Esophagus (tissue), 2 donors: Measurements from ENCODE around the gene SORCS2. TPM values are rescaled to one million over a fixed set of nuclear protein-coding genes. Genes with fewer than 3 reads are reported as not detected.

ENCODE experiments used
- H3K27ac ChIP-seq, 2 donors: one replicate each; pipeline ENCODE4 v1.5.1; 2013; ENCODE audit warnings: low read depth in 2 of 2, mild to moderate bottlenecking in 2 of 2, inconsistent platforms in 1 of 2, low read length in 1 of 2, moderate library complexity in 1 of 2
- H3K27me3 ChIP-seq, 2 donors: one replicate each; pipeline ENCODE4 v1.6.1; 2013; ENCODE audit warnings: low read length in 2 of 2, control low read depth in 1 of 2, mild to moderate bottlenecking in 1 of 2; ENCODE audit not compliant: insufficient read depth in 2 of 2, control insufficient read depth in 1 of 2
- H3K36me3 ChIP-seq, 2 donors: one replicate each; pipeline ENCODE4 v1.6.1; 2013; ENCODE audit warnings: low read length in 1 of 2; ENCODE audit not compliant: control insufficient read depth in 2 of 2, insufficient read depth in 2 of 2
- H3K4me1 ChIP-seq, 2 donors: one replicate each; pipeline ENCODE4 v1.6.1; 2013; ENCODE audit warnings: low read length in 1 of 2; ENCODE audit not compliant: control insufficient read depth in 2 of 2, insufficient read depth in 2 of 2
- H3K4me3 ChIP-seq, 2 donors: one replicate each; pipeline ENCODE4 v1.5.1; 2013; ENCODE audit warnings: low read length in 2 of 2, mild to moderate bottlenecking in 2 of 2, low read depth in 1 of 2, moderate library complexity in 1 of 2
- H3K9me3 ChIP-seq, 2 donors: one replicate each; pipeline ENCODE4 v1.6.1; 2013; ENCODE audit warnings: mild to moderate bottlenecking in 2 of 2, low read depth in 1 of 2, low read length in 1 of 2, moderate library complexity in 1 of 2; ENCODE audit not compliant: control insufficient read depth in 2 of 2, insufficient read depth in 1 of 2
- WGBS, 2 donors: extraction: QIAGEN DNeasy Blood & Tissue Kit; methylation state at CpG; one replicate each; pipeline ENCODE4 v1.1.7; 2013; 5-methylcytosine and 5-hydroxymethylcytosine counted together
- polyA plus RNA-seq, 2 donors: library from polyadenylated mRNA; stranded (reverse); fragments of 200-250 nt; gene quantifications; one replicate each; pipeline ENCODE4 v1.2.3, GENCODE V29; 2013
- donor health status: healthy with polysubstance abuse.
- donor health status: Bipolar disorder and iron deficiency.

The SORCS2 gene
- polyA plus RNA-seq, 2 donors = 1.1 to 1.2 TPM

- no peak overlapping the region for H3K27ac ChIP-seq
- no peaks in the 10 kb centered on the region for H3K4me1 ChIP-seq
- peaks cover 0 to 4% of the 10 kb centered on the region in 2 donors for H3K9me3 ChIP-seq
- WGBS, 2 donors = 83 to 85% methylated on average over 16 of the region's 16 CpGs
- no peak overlapping the region for H3K4me3 ChIP-seq
- no peaks in the 10 kb centered on the region for H3K36me3 ChIP-seq
- peaks cover 0 to 6% of the 10 kb centered on the region in 2 donors for H3K27me3 ChIP-seq
Measured at GRCh38 chr4:7244331-7244665, 52.0 kb downstream of the SORCS2 start.

- no peak overlapping the region for H3K4me3 ChIP-seq
- no peaks in the 10 kb centered on the region for H3K4me1 ChIP-seq
- no peaks in the 10 kb centered on the region for H3K36me3 ChIP-seq
- no peak overlapping the region for H3K27ac ChIP-seq
- H3K9me3 ChIP-seq = peaks cover 0 to 4% of the 10 kb centered on the region in 2 donors
- H3K27me3 ChIP-seq = peaks cover 0 to 6% of the 10 kb centered on the region in 2 donors
- WGBS, 2 donors = 85 to 89% methylated on average over 12 of the region's 12 CpGs
Measured at GRCh38 chr4:7244751-7245320, 52.5 kb downstream of the SORCS2 start.

- WGBS, 2 donors = 70 to 76% methylated on average over 15 of the region's 15 CpGs
- peaks cover 0 to 4% of the 10 kb centered on the region in 2 donors for H3K9me3 ChIP-seq
Measured at GRCh38 chr4:7247521-7247920, 55.2 kb downstream of the SORCS2 start.

GRCh38 chr4:7247946-7248345 lies 55.6 kb downstream of the SORCS2 start:
- no peaks in the 10 kb centered on the region for H3K36me3 ChIP-seq
- no peak overlapping the region for H3K27ac ChIP-seq
- peaks cover 0 to 4% of the 10 kb centered on the region in 2 donors for H3K9me3 ChIP-seq
- no peak overlapping the region for H3K4me3 ChIP-seq
- peaks cover 0 to 3% of the 10 kb centered on the region in 2 donors for H3K27me3 ChIP-seq
- H3K4me1 ChIP-seq = no peaks in the 10 kb centered on the region
- WGBS, 2 donors = 80 to 88% methylated on average over 12 of the region's 12 CpGs

More at GRCh38 chr4:7247521-7247920, 55.2 kb downstream of the SORCS2 start:
- Histone ChIP-seq H3K27ac (no peak overlapping the region), H3K4me1 (no peaks in the 10 kb centered on the region), H3K4me3 (no peak overlapping the region), H3K27me3 (peaks cover 0 to 6% of the 10 kb centered on the region in 2 donors), H3K36me3 (no peaks in the 10 kb centered on the region)

- no peaks in the 10 kb centered on the region for H3K4me1 ChIP-seq
- H3K27ac ChIP-seq = no peak overlapping the region
- WGBS, 2 donors = 97 to 100% methylated on average over 1 of the region's 1 CpG
- H3K36me3 ChIP-seq = no peaks in the 10 kb centered on the region
- H3K9me3 ChIP-seq = peaks cover 0 to 4% of the 10 kb centered on the region in 2 donors
- H3K4me3 ChIP-seq = no peak overlapping the region
- peaks cover 0 to 3% of the 10 kb centered on the region in 2 donors for H3K27me3 ChIP-seq
Measured at GRCh38 chr4:7248857-7249256, 56.5 kb downstream of the SORCS2 start.

GRCh38 chr4:7251321-7251720 lies 59.0 kb downstream of the SORCS2 start:
- Histone ChIP-seq H3K36me3 (no peaks in the 10 kb centered on the region), H3K4me3 (no peak overlapping the region), H3K27me3 (peaks cover 0 to 3% of the 10 kb centered on the region in 2 donors), H3K27ac (no peak overlapping the region), H3K4me1 (no peaks in the 10 kb centered on the region), H3K9me3 (peaks cover 0 to 4% of the 10 kb centered on the region in 2 donors)
- 71 to 81% methylated on average over 5 of the region's 5 CpGs for WGBS, 2 donors

GRCh38 chr4:7252051-7252450 lies 59.7 kb downstream of the SORCS2 start:
- H3K4me1 ChIP-seq = no peaks in the 10 kb centered on the region
- WGBS, 2 donors = 59 to 65% methylated on average over 7 of the region's 7 CpGs
- H3K27me3 ChIP-seq = peaks cover 0 to 3% of the 10 kb centered on the region in 2 donors
- H3K4me3 ChIP-seq = no peak overlapping the region
- peaks cover 0 to 4% of the 10 kb centered on the region in 2 donors for H3K9me3 ChIP-seq
- no peak overlapping the region for H3K27ac ChIP-seq
- no peaks in the 10 kb centered on the region for H3K36me3 ChIP-seq

GRCh38 chr4:7252510-7253340 lies 60.4 kb downstream of the SORCS2 start:
- WGBS, 2 donors = 70 to 73% methylated on average over 15 of the region's 15 CpGs
- H3K27me3 ChIP-seq = peaks cover 0 to 3% of the 10 kb centered on the region in 2 donors
- H3K36me3 ChIP-seq = no peaks in the 10 kb centered on the region
- no peak overlapping the region for H3K4me3 ChIP-seq
- H3K27ac ChIP-seq = no peak overlapping the region
- H3K9me3 ChIP-seq = peaks cover 0 to 4% of the 10 kb centered on the region in 2 donors
- no peaks in the 10 kb centered on the region for H3K4me1 ChIP-seq

- Histone ChIP-seq H3K27me3 (no peaks in the 10 kb centered on the region), H3K4me3 (no peak overlapping the region), H3K27ac (no peak overlapping the region), H3K4me1 (no peaks in the 10 kb centered on the region), H3K36me3 (no peaks in the 10 kb centered on the region), H3K9me3 (peaks cover 0 to 4% of the 10 kb centered on the region in 2 donors)
- WGBS, 2 donors = 85 to 90% methylated on average over 7 of the region's 7 CpGs
Measured at GRCh38 chr4:7253341-7253700, 61.0 kb downstream of the SORCS2 start.
